Breast epithelium (tissue), 4 donors: ENCODE data around the gene NEBL. TPM values are rescaled to one million over a fixed set of nuclear protein-coding genes. Genes with fewer than 3 reads are reported as not detected.

Source experiments
- DNase-seq, 2 donors: peaks; one replicate each; pipeline ENCODE4 v3.0.0-alpha.2; 2019; ENCODE audit warnings: low spot score in 2 of 2
- H3K27ac ChIP-seq, 2 donors: fragments of 200-600 bp; sonication (generic) in 1 of 2; one replicate each; pipeline ENCODE4 v1.5.1; 2016 to 2019; ENCODE audit warnings: mild to moderate bottlenecking in 1 of 2
- H3K27me3 ChIP-seq, 2 donors: fragments of 200-600 bp; sonication (generic) in 1 of 2; one replicate each; pipeline versions ENCODE4 v1.5.1 to v1.6.0; 2017 to 2019; ENCODE audit warnings: control low read depth in 1 of 2, mild to moderate bottlenecking in 1 of 2
- H3K36me3 ChIP-seq: fragments of 200-600 bp; one replicate; pipeline ENCODE4 v1.5.1; 2019
- H3K4me1 ChIP-seq, 2 donors: fragments of 200-600 bp; sonication (generic); one replicate each; pipeline ENCODE4 v1.5.1; 2016 to 2019; ENCODE audit warnings: control low read depth in 1 of 2
- H3K4me3 ChIP-seq, 3 donors: fragments of 200-600 bp; sonication (generic); 1 replicate in 2 of 3; 2 replicates in 1 of 3; pipeline ENCODE4 v1.5.1; 2016 to 2019; ENCODE audit warnings: mild to moderate bottlenecking in 3 of 3, moderate library complexity in 2 of 3
- H3K9me3 ChIP-seq, 2 donors: fragments of 200-600 bp; sonication (generic) in 1 of 2; one replicate each; pipeline ENCODE4 v1.5.1; 2016 to 2019; ENCODE audit warnings: control low read depth in 1 of 2
- CTCF ChIP-seq, 3 donors: fragments of 450-650 bp; IDR thresholded peaks; one replicate each; pipeline ENCODE4 v1.5.1; 2016 to 2017; ENCODE audit warnings: antibody characterized with exemption in 3 of 3, mild to moderate bottlenecking in 3 of 3, moderate library complexity in 3 of 3
- POLR2A ChIP-seq: fragments of 450-650 bp; IDR thresholded peaks from one replicate; pipeline ENCODE4 v1.6.1; 2016; ENCODE audit warnings: antibody characterized with exemption, mild to moderate bottlenecking, moderate library complexity
- POLR2AphosphoS5 ChIP-seq, 3 donors: sonication (generic); formaldehyde crosslinking; IDR thresholded peaks; one replicate each; pipeline ENCODE4 v1.6.1; 2017; ENCODE audit warnings: antibody characterized with exemption in 3 of 3
- intact Hi-C: fragments of 100-400 bp; cut with DNase I; formaldehyde crosslinking; loops from one replicate; pipeline ENCODE4 v1.15.1; 2023; ENCODE audit warnings: low total_unique reads
- total RNA-seq, 3 donors: library from RNA; depleted of rRNA; stranded (reverse); fragments of >200 nt; gene quantifications; one replicate each; pipeline ENCODE4 v1.1.0, GENCODE V29; 2016

Gene NEBL
- total RNA-seq, 3 donors from 2014 or later, result 3.8 to 313 (median 85.2) TPM

- no peak for TF ChIP-seq CTCF (IDR thresholded peaks at IDR 0.05)
- TF ChIP-seq POLR2AphosphoS5 (IDR thresholded peaks at IDR 0.05), result no peak
- TF ChIP-seq POLR2A, result no peak
- no peak for DNase-seq
- Histone ChIP-seq H3K9me3 (no peaks in the 10 kb centered on the region), H3K36me3 (no peaks in the 10 kb centered on the region), H3K27me3 (no peaks in the 10 kb centered on the region), H3K4me1 (no peaks in the 10 kb centered on the region), H3K4me3 (no peak overlapping the region), H3K27ac (no peak overlapping the region)
- intact Hi-C loops, result no loop called here
These were observed 153.2 kb downstream of the NEBL start for GRCh38 chr10:20743942-20744341.

- no peaks in the 10 kb centered on the region for H3K36me3 ChIP-seq
- no peak overlapping the region for H3K27ac ChIP-seq
- DNase-seq, result no peak
- no peak for TF ChIP-seq POLR2AphosphoS5 (IDR thresholded peaks at IDR 0.05)
- no peak for TF ChIP-seq CTCF (IDR thresholded peaks at IDR 0.05)
- no peak for TF ChIP-seq POLR2A
- intact Hi-C loops, result no loop called here
- no peak overlapping the region for H3K4me3 ChIP-seq
- H3K27me3 ChIP-seq, result no peaks in the 10 kb centered on the region
- no peaks in the 10 kb centered on the region for H3K4me1 ChIP-seq
- H3K9me3 ChIP-seq, result no peaks in the 10 kb centered on the region
These were observed 154.2 kb downstream of the NEBL start for GRCh38 chr10:20742737-20743541.

GRCh38 chr10:20740120-20740519, 157.0 kb downstream of the NEBL start:
- no peak for TF ChIP-seq CTCF (IDR thresholded peaks at IDR 0.05)
- no peak for TF ChIP-seq POLR2A
- TF ChIP-seq POLR2AphosphoS5 (IDR thresholded peaks at IDR 0.05), result no peak
- intact Hi-C loops, result no loop called here
- no peaks in the 10 kb centered on the region for H3K9me3 ChIP-seq
- no peak overlapping the region for H3K4me3 ChIP-seq
- no peak overlapping the region for H3K27ac ChIP-seq
- DNase-seq, result no peak
- no peaks in the 10 kb centered on the region for H3K27me3 ChIP-seq
- no peaks in the 10 kb centered on the region for H3K36me3 ChIP-seq
- H3K4me1 ChIP-seq, result no peaks in the 10 kb centered on the region

- intact Hi-C loops, result no loop called here
- no peak overlapping the region for H3K4me3 ChIP-seq
- H3K36me3 ChIP-seq, result no peaks in the 10 kb centered on the region
- no peak overlapping the region for H3K27ac ChIP-seq
- no peaks in the 10 kb centered on the region for H3K9me3 ChIP-seq
- no peak for DNase-seq
- no peaks in the 10 kb centered on the region for H3K27me3 ChIP-seq
- no peak for TF ChIP-seq POLR2A
- TF ChIP-seq CTCF (IDR thresholded peaks at IDR 0.05), result no peak
- no peak for TF ChIP-seq POLR2AphosphoS5 (IDR thresholded peaks at IDR 0.05)
- no peaks in the 10 kb centered on the region for H3K4me1 ChIP-seq
These were observed 160.0 kb downstream of the NEBL start for GRCh38 chr10:20737107-20737506.
